ENCODE results near the gene COQ8A. TPM values are rescaled to one million over a fixed set of nuclear protein-coding genes. Genes with fewer than 3 reads are reported as not detected.

COQ8A gene
- total and polyA plus RNA-seq, 7 experiments from 2014 or later = 34.1 to 83.4 (median 66.3) TPM

- Histone ChIP-seq H3K36me3 (ENCODE audit: control insufficient read depth in 2 of 3, insufficient read depth in 3 of 3, low read length in 3 of 3) (peaks cover 0 to 57% (median 0%) of the 10 kb centered on the region in 3 experiments), H3K27me3 (ENCODE audit: control insufficient read depth in 2 of 2, insufficient read depth in 2 of 2, low read length in 2 of 2) (no peaks in the 10 kb centered on the region), H3K4me1 (ENCODE audit: control insufficient read depth in 2 of 2, insufficient read depth in 2 of 2, low read length in 2 of 2) (peaks cover 0 to 4% of the 10 kb centered on the region in 2 donors), H3K4me3 (ENCODE audit: low read length) (no peak overlapping the region), H3K9me3 (ENCODE audit: control insufficient read depth in 2 of 3, low read length in 3 of 3) (no peaks in the 10 kb centered on the region), H3K27ac (ENCODE audit: low read depth, low read length) (no peak overlapping the region)
- ATAC-seq (no peak), DNase-seq (no peak)
- ChIA-PET CTCF (no interaction called here), POLR2A (no interaction called here)
- no peaks in the 10 kb centered on the region for H3K9me3 Mint-ChIP-seq
- no peaks in the 10 kb centered on the region for H3K27me3 Mint-ChIP-seq
- H3K27ac Mint-ChIP-seq = peak overlapping the region in 1 of 9 donors; percentile 40
- peaks cover 13 to 28% (median 16%) of the 10 kb centered on the region in 7 donors for H3K4me1 Mint-ChIP-seq
- peaks cover 3 to 26% (median 17%) of the 10 kb centered on the region in 5 donors for H3K36me3 Mint-ChIP-seq
- H3K4me3 Mint-ChIP-seq = no peak overlapping the region
- intact Hi-C loops (cut with micrococcal nuclease) = loop anchor here in 1 of 2 donors (5.0 kb wide), 1 partner anchor 44 kb away; the partner anchor contains the start of gene COQ8A
Observed at GRCh38 chr1:226986496-226987178, 46.5 kb downstream of the COQ8A start.

GRCh38 chr1:226987179-226987536, 47.1 kb downstream of the COQ8A start:
- no peak overlapping the region for H3K27ac Mint-ChIP-seq
- Histone ChIP-seq H3K27me3 (ENCODE audit: control insufficient read depth in 2 of 2, insufficient read depth in 2 of 2, low read length in 2 of 2) (no peaks in the 10 kb centered on the region), H3K4me3 (ENCODE audit: low read length) (no peak overlapping the region), H3K4me1 (ENCODE audit: control insufficient read depth in 2 of 2, insufficient read depth in 2 of 2, low read length in 2 of 2) (peaks cover 0 to 4% of the 10 kb centered on the region in 2 donors), H3K36me3 (ENCODE audit: control insufficient read depth in 2 of 3, insufficient read depth in 3 of 3, low read length in 3 of 3) (peaks cover 0 to 51% (median 0%) of the 10 kb centered on the region in 3 experiments), H3K9me3 (ENCODE audit: control insufficient read depth in 2 of 3, low read length in 3 of 3) (no peaks in the 10 kb centered on the region), H3K27ac (ENCODE audit: low read depth, low read length) (no peak overlapping the region)
- CTCF ChIA-PET = no interaction called here
- H3K4me3 Mint-ChIP-seq = no peak overlapping the region
- intact Hi-C loops (cut with micrococcal nuclease) = loop anchor here in 1 of 2 donors (5.0 kb wide), 1 partner anchor 45 kb away; the partner anchor contains the start of gene COQ8A
- no peaks in the 10 kb centered on the region for H3K9me3 Mint-ChIP-seq
- peaks cover 13 to 28% (median 16%) of the 10 kb centered on the region in 7 donors for H3K4me1 Mint-ChIP-seq
- ATAC-seq (no peak), DNase-seq (no peak)
- no peaks in the 10 kb centered on the region for H3K27me3 Mint-ChIP-seq
- POLR2A ChIA-PET = no interaction called here
- peaks cover 3 to 26% (median 17%) of the 10 kb centered on the region in 5 donors for H3K36me3 Mint-ChIP-seq

GRCh38 chr1:226987623-226988333, 47.7 kb downstream of the COQ8A start:
- H3K4me1 Mint-ChIP-seq = peaks cover 13 to 28% (median 16%) of the 10 kb centered on the region in 7 donors
- Histone ChIP-seq H3K9me3 (ENCODE audit: control insufficient read depth in 2 of 3, low read length in 3 of 3) (no peaks in the 10 kb centered on the region), H3K27me3 (ENCODE audit: control insufficient read depth in 2 of 2, insufficient read depth in 2 of 2, low read length in 2 of 2) (no peaks in the 10 kb centered on the region), H3K36me3 (ENCODE audit: control insufficient read depth in 2 of 3, insufficient read depth in 3 of 3, low read length in 3 of 3) (peaks cover 0 to 45% (median 0%) of the 10 kb centered on the region in 3 experiments), H3K4me1 (ENCODE audit: control insufficient read depth in 2 of 2, insufficient read depth in 2 of 2, low read length in 2 of 2) (peaks cover 0 to 4% of the 10 kb centered on the region in 2 donors), H3K27ac (ENCODE audit: low read depth, low read length) (no peak overlapping the region), H3K4me3 (ENCODE audit: low read length) (no peak overlapping the region)
- H3K36me3 Mint-ChIP-seq = peaks cover 3 to 26% (median 17%) of the 10 kb centered on the region in 5 donors
- ChIA-PET POLR2A (no interaction called here), CTCF (no interaction called here)
- DNase-seq (no peak), ATAC-seq (no peak)
- no peak overlapping the region for H3K4me3 Mint-ChIP-seq
- H3K27ac Mint-ChIP-seq = peak overlapping the region in 5 of 9 donors; percentile 30 to 49 (median 38)
- H3K9me3 Mint-ChIP-seq = no peaks in the 10 kb centered on the region
- intact Hi-C loops (cut with micrococcal nuclease) = loop anchor here in 1 of 2 donors (5.0 kb wide), 1 partner anchor 45 kb away; the partner anchor contains the start of gene COQ8A
- H3K27me3 Mint-ChIP-seq = no peaks in the 10 kb centered on the region

GRCh38 chr1:226988334-226988666, 48.2 kb downstream of the COQ8A start:
- H3K4me1 Mint-ChIP-seq = peaks cover 12 to 28% (median 16%) of the 10 kb centered on the region in 7 donors
- H3K4me3 Mint-ChIP-seq = no peak overlapping the region

GRCh38 chr1:226989085-226989920, 49.2 kb downstream of the COQ8A start:
- Histone ChIP-seq H3K4me1 (ENCODE audit: control insufficient read depth in 2 of 2, insufficient read depth in 2 of 2, low read length in 2 of 2) (peaks cover 0 to 4% of the 10 kb centered on the region in 2 donors), H3K9me3 (ENCODE audit: control insufficient read depth in 2 of 3, low read length in 3 of 3) (no peaks in the 10 kb centered on the region), H3K36me3 (ENCODE audit: control insufficient read depth in 2 of 3, insufficient read depth in 3 of 3, low read length in 3 of 3) (peaks cover 0 to 30% (median 0%) of the 10 kb centered on the region in 3 experiments), H3K27ac (ENCODE audit: low read depth, low read length) (peak overlapping the region; percentile 32), H3K27me3 (ENCODE audit: control insufficient read depth in 2 of 2, insufficient read depth in 2 of 2, low read length in 2 of 2) (no peaks in the 10 kb centered on the region), H3K4me3 (ENCODE audit: low read length) (no peak overlapping the region)
- peak overlapping the region; percentile 6 to 86 (median 83) for H3K27ac Mint-ChIP-seq
- CTCF ChIA-PET = no interaction called here
- no peak for DNase-seq
- peak; percentile 35 for ATAC-seq
- peaks cover 3 to 23% (median 17%) of the 10 kb centered on the region in 5 donors for H3K36me3 Mint-ChIP-seq
- peaks cover 12 to 28% (median 16%) of the 10 kb centered on the region in 7 donors for H3K4me1 Mint-ChIP-seq
- intact Hi-C loops (cut with micrococcal nuclease) = loop anchor here in 1 of 2 donors (5.0 kb wide), 1 partner anchor 47 kb away; the partner anchor contains the start of gene COQ8A
- POLR2A ChIA-PET = interaction anchor here (1.0 kb wide), 1 partner anchor 49 kb away, joined by 3 read pairs; the partner anchor contains the start of gene COQ8A
- peak overlapping the region in 7 of 10 donors; percentile 1 to 65 (median 46) for H3K4me3 Mint-ChIP-seq
- no peaks in the 10 kb centered on the region for H3K9me3 Mint-ChIP-seq
- no peaks in the 10 kb centered on the region for H3K27me3 Mint-ChIP-seq

More at GRCh38 chr1:226988334-226988666, 48.2 kb downstream of the COQ8A start:
- peaks cover 3 to 23% (median 17%) of the 10 kb centered on the region in 5 donors for H3K36me3 Mint-ChIP-seq
- Histone ChIP-seq H3K27ac (ENCODE audit: low read depth, low read length) (no peak overlapping the region), H3K9me3 (ENCODE audit: control insufficient read depth in 2 of 3, low read length in 3 of 3) (no peaks in the 10 kb centered on the region), H3K4me1 (ENCODE audit: control insufficient read depth in 2 of 2, insufficient read depth in 2 of 2, low read length in 2 of 2) (peaks cover 0 to 4% of the 10 kb centered on the region in 2 donors), H3K4me3 (ENCODE audit: low read length) (no peak overlapping the region), H3K36me3 (ENCODE audit: control insufficient read depth in 2 of 3, insufficient read depth in 3 of 3, low read length in 3 of 3) (peaks cover 0 to 40% (median 0%) of the 10 kb centered on the region in 3 experiments), H3K27me3 (ENCODE audit: control insufficient read depth in 2 of 2, insufficient read depth in 2 of 2, low read length in 2 of 2) (no peaks in the 10 kb centered on the region)
- peak overlapping the region in 6 of 9 donors; percentile 30 to 63 (median 43) for H3K27ac Mint-ChIP-seq
- DNase-seq (no peak), ATAC-seq (no peak)
- POLR2A ChIA-PET = no interaction called here
- CTCF ChIA-PET = no interaction called here
- H3K9me3 Mint-ChIP-seq = no peaks in the 10 kb centered on the region
- intact Hi-C loops (cut with micrococcal nuclease) = loop anchor here in 1 of 2 donors (5.0 kb wide), 1 partner anchor 46 kb away; the partner anchor contains the start of gene COQ8A
- no peaks in the 10 kb centered on the region for H3K27me3 Mint-ChIP-seq
